Transverse colon (tissue), 3 donors: Measurements from ENCODE around the gene ADAMTS4.

Experiments used
- POLR2A ChIP-seq: fragments of 450-650 bp; IDR thresholded peaks from one replicate; pipeline ENCODE4 v1.6.1; 2016; ENCODE audit warnings: antibody characterized with exemption, mild to moderate bottlenecking, moderate library complexity
- POLR2AphosphoS5 ChIP-seq, 3 donors: sonication (generic); formaldehyde crosslinking; IDR thresholded peaks; one replicate each; pipeline ENCODE4 v1.6.1; 2016; ENCODE audit warnings: antibody characterized with exemption in 3 of 3

DNA sequence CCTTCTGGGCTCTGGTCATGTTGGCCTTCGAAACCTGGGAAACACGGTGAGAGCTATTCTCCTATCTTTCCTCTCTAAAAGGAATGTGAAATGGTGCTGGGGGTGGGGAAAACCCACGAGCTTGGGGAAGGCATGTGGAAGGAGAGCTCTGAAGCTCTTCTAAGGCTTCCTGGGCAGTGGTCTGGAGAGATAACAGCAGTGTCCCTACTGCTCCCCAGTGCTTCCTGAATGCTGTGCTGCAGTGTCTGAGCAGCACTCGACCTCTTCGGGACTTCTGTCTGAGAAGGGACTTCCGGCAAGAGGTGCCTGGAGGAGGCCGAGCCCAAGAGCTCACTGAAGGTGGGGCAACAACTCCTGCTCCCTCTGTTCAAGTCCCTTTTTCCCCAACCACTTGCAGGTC is 36.8 kb downstream of the ADAMTS4 start:
- TF ChIP-seq POLR2A, result no peak
- no peak for TF ChIP-seq POLR2AphosphoS5 (IDR thresholded peaks at IDR 0.05)
